Activated B cell treated with CpG ODN at 0.5 μM for 24 hours (primary cell): Measurements from ENCODE around the gene PRKAG2. TPM values are rescaled to one million over a fixed set of nuclear protein-coding genes. Genes with fewer than 3 reads are reported as not detected.

Experiments
- ATAC-seq: fragments of 200-7000 bp; cut with Tn5 transposase; one replicate; pipeline ENCODE4 v1.10.0; 2021; ENCODE audit warnings: low read depth, mild to moderate bottlenecking, moderate library complexity
- CTCF ChIA-PET: fragments of 350-600 bp; sonication (Branson Sonifier 250); formaldehyde crosslinking; loops from one replicate; lab custom pipeline; 2021; ENCODE audit warnings: antibody characterized with exemption; lab: Charles Lee
- POLR2A ChIA-PET: fragments of 350-600 bp; sonication (Branson Sonifier 250); formaldehyde crosslinking; loops from one replicate; lab custom pipeline; 2021; ENCODE audit warnings: antibody characterized with exemption; lab: Charles Lee
- DNase-seq: peaks from one replicate; pipeline ENCODE4 v3.0.0; 2022
- H3K27ac Mint-ChIP-seq: one replicate; pipeline ENCODE4 v1.8.0; 2020; ENCODE audit warnings: mixed read lengths
- H3K27me3 Mint-ChIP-seq: one replicate; pipeline ENCODE4 v1.8.0; 2021; ENCODE audit warnings: mixed read lengths
- H3K36me3 Mint-ChIP-seq: one replicate; pipeline ENCODE4 v1.8.0; 2021; ENCODE audit warnings: low read depth, mixed read lengths
- H3K4me1 Mint-ChIP-seq: one replicate; pipeline ENCODE4 v1.8.0; 2021; ENCODE audit warnings: mixed read lengths
- H3K4me3 Mint-ChIP-seq: one replicate; pipeline ENCODE4 v1.8.0; 2020; ENCODE audit warnings: mild to moderate bottlenecking, mixed read lengths
- H3K9me3 Mint-ChIP-seq: one replicate; pipeline ENCODE4 v1.8.0; 2020; ENCODE audit warnings: mixed read lengths
- CTCF ChIP-seq: fragments of 200-600 bp; IDR thresholded peaks from one replicate; pipeline ENCODE4 v1.8.0; 2022; ENCODE audit warnings: antibody characterized with exemption, mild to moderate bottlenecking
- intact Hi-C: fragments of 100-400 bp; cut with micrococcal nuclease; formaldehyde crosslinking; loops from one replicate; pipeline ENCODE4 v1.15.1; 2024
- total RNA-seq: library from RNA; stranded (reverse); gene quantifications from 2 replicates; pipeline ENCODE4 v1.2.3, GENCODE V29; 2022

Gene PRKAG2
- total RNA-seq, 1 donor from 2014 or later: 19.7 TPM

GRCh38 chr7:151815419-151815818 lies 61.5 kb downstream of the PRKAG2 start:
- no peak for ATAC-seq
- CTCF ChIA-PET: no interaction called here
- H3K36me3 Mint-ChIP-seq: peaks cover 4% of the 10 kb centered on the region
- no peak overlapping the region for H3K4me3 Mint-ChIP-seq
- POLR2A ChIA-PET: no interaction called here
- H3K27me3 Mint-ChIP-seq: no peaks in the 10 kb centered on the region
- peaks cover 19% of the 10 kb centered on the region for H3K4me1 Mint-ChIP-seq
- DNase-seq: no peak
- H3K27ac Mint-ChIP-seq: no peak overlapping the region
- no peak for TF ChIP-seq CTCF
- no peaks in the 10 kb centered on the region for H3K9me3 Mint-ChIP-seq
- intact Hi-C loops: no loop called here

GRCh38 chr7:151814400-151815009 lies 62.4 kb downstream of the PRKAG2 start:
- ChIA-PET POLR2A (no interaction called here), CTCF (no interaction called here)
- Mint-ChIP-seq H3K4me3 (no peak overlapping the region), H3K27me3 (no peaks in the 10 kb centered on the region), H3K9me3 (no peaks in the 10 kb centered on the region), H3K4me1 (peaks cover 19% of the 10 kb centered on the region), H3K36me3 (peaks cover 4% of the 10 kb centered on the region), H3K27ac (no peak overlapping the region)
- no peak for ATAC-seq
- DNase-seq: no peak
- intact Hi-C loops: no loop called here
- no peak for TF ChIP-seq CTCF

GRCh38 chr7:151813997-151814396 lies 62.9 kb downstream of the PRKAG2 start:
- H3K36me3 Mint-ChIP-seq: peaks cover 6% of the 10 kb centered on the region
- intact Hi-C loops: no loop called here
- H3K4me3 Mint-ChIP-seq: no peak overlapping the region
- DNase-seq (no peak), ATAC-seq (no peak)
- no peak for TF ChIP-seq CTCF
- POLR2A ChIA-PET: no interaction called here
- CTCF ChIA-PET: no interaction called here
- H3K4me1 Mint-ChIP-seq: peaks cover 19% of the 10 kb centered on the region
- no peaks in the 10 kb centered on the region for H3K27me3 Mint-ChIP-seq
- H3K9me3 Mint-ChIP-seq: no peaks in the 10 kb centered on the region
- no peak overlapping the region for H3K27ac Mint-ChIP-seq

- ChIA-PET CTCF (no interaction called here), POLR2A (no interaction called here)
- TF ChIP-seq CTCF: no peak
- H3K4me3 Mint-ChIP-seq: no peak overlapping the region
- DNase-seq (no peak), ATAC-seq (no peak)
- peaks cover 6% of the 10 kb centered on the region for H3K36me3 Mint-ChIP-seq
- H3K27me3 Mint-ChIP-seq: no peaks in the 10 kb centered on the region
- H3K4me1 Mint-ChIP-seq: peaks cover 15% of the 10 kb centered on the region
- no peaks in the 10 kb centered on the region for H3K9me3 Mint-ChIP-seq
- intact Hi-C loops: no loop called here
- H3K27ac Mint-ChIP-seq: no peak overlapping the region
Observed at GRCh38 chr7:151813445-151813844, 63.5 kb downstream of the PRKAG2 start.

GRCh38 chr7:151812967-151813366 lies 63.9 kb downstream of the PRKAG2 start:
- no peak for TF ChIP-seq CTCF
- no peaks in the 10 kb centered on the region for H3K27me3 Mint-ChIP-seq
- no peak overlapping the region for H3K27ac Mint-ChIP-seq
- intact Hi-C loops: no loop called here
- H3K36me3 Mint-ChIP-seq: peaks cover 9% of the 10 kb centered on the region
- ATAC-seq (no peak), DNase-seq (no peak)
- CTCF ChIA-PET: no interaction called here
- POLR2A ChIA-PET: no interaction called here
- no peaks in the 10 kb centered on the region for H3K9me3 Mint-ChIP-seq
- H3K4me1 Mint-ChIP-seq: peaks cover 10% of the 10 kb centered on the region
- H3K4me3 Mint-ChIP-seq: no peak overlapping the region
